IPS DF 4.7 (cell line): ENCODE results near the gene ZNF396.

ENCODE experiments used
- DNase-seq: peaks from one replicate; pipeline ENCODE4 v3.0.0-alpha.2; 2013; ENCODE audit warnings: low spot score; ENCODE audit errors: extremely low read depth

Gene ZNF396

GRCh38 chr18:35335866-35336265 is 41.3 kb downstream of the ZNF396 start:
- no peak for DNase-seq

GRCh38 chr18:35334821-35335220 is 42.3 kb downstream of the ZNF396 start:
- DNase-seq, result no peak

- DNase-seq, result no peak
Measured at GRCh38 chr18:35334212-35334611, 42.9 kb downstream of the ZNF396 start.

DNA sequence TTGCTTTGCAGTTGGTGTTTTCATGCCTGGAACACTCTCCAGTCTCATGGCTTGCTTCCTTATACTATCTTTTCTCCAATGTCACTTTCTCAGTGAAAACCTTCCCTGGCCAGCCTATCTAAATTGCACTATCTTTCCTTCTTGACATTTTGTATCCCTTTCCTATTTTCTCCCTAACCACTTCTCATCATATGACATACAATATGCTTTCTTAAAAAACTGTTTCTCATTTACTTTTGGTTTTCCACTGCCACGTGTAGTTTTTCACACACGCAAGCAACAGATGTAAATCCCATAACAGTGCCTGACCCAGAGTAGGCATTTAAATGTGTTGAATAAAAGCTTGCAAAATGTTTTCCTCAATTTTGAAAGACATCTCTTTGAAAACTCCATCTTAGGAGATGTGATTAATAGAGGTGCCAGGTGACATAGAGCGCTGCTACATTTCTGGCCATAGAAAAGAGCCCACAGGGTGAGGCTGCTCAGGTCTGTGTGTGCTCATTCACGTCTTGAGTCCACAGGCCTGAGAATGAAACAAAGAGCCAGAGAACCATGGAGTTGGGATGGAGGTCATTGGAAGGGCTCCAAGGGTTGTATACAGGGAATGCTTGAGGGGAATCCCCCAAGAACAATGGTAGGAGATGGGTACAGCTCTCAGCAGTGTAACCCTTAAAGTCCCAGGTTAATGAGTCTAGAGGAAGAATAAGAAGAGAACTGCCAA is 45.6 kb downstream of the ZNF396 start:
- no peak for DNase-seq

DNA sequence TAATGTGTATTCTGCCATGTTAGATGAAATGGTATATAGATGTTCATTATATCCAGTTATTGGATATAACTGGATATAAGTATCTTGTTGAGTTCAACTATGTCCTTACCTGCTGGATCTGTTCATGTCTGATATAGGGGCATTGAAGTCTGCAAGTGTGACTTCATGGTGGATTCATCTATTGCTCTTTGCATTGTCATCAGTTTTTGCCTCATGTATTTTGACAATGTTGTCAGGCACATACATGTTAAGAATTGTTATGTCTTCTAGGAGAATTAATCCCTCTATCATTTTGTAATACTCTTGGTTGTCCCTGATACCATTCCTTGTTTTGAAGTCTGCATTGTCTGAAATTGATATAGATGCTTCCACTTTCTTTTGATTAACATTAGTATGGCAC is 48.3 kb downstream of the ZNF396 start:
- DNase-seq, result no peak

DNA sequence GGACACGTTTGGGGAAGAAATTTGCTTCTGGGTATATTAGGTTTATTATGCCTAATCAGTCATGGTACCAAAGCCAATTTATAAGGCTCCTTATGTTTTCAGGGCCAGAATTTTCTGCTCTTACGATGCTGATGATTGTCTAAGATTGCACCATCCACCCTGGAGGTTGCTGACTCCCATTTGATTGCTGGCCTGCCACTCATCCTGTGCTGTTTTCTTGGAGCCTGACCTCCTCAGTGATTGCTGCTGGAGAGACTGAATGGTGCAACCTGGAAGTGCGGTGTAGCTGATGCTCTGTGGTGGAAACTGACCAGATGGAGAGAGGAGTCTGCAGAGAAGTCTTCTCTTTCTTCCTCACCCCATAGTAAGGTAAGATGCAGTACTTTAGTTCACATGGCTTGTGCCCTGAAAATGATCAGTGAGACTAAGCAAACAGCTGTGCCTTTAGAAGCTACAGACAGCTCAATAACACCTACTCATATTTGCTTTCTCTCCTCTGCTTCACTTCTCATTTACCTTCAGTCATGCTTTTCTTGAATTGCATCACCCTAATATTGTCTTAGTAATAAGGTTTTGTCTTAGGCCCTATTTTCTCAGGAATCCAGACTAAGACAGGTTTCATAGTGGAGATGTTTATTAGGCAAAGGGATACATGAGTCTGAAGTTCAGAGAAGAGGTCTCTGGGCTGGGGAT is 50.3 kb downstream of the ZNF396 start:
- no peak for DNase-seq

- no peak for DNase-seq
Measured at GRCh38 chr18:35324926-35325655, 52.0 kb downstream of the ZNF396 start.

DNA sequence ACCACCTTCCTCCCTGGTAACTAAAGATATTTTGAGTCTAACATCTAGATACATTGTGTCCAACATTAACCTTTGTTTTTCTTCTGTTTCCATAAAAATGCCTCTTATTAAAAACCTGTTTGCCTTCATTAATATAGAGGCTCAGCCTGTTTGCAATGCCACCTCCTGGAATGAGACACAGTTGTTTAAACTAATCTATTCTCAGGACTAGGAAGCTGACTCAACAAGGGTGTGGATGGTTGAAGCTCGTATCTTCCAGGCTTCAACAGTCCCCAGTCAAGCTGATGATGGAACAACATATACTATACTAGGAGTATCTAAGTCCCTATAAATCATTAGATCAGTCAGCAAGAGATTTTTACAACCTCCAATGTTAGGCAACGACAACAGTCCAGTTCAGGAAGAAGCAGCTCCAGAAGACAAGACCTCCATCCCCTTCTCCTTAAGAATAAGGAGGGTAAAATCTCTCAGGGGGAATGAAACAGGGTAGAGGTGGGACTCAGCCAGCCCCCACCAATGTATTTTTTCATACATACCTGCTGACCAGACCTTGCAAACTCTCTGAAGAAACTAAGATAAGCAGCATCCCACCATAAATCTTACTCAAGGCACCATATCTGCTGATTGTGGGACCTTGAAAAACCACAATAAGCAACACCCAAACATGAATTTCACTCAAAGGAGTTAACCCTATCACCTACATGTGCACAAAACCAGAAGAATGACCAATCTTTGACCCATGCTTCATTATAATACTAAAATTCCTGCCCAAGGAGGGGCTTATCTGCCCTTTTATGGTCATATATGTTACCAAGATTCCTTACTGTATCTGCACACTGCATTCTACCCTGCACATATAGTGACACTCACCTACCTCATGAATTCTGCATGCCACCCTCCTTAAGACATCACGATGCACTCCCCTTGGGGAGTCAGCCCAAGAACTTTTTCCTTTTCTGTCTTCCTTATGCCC is 54.4 kb downstream of the ZNF396 start:
- DNase-seq, result no peak
